Measurements from ENCODE around the gene BAD. TPM values are rescaled to one million over a fixed set of nuclear protein-coding genes. Genes with fewer than 3 reads are reported as not detected.

Gene BAD
- total RNA-seq, 4 donors from 2014 or later = 93.9 to 154 (median 139) TPM

- in situ Hi-C loops (cut with MboI; ENCODE audit: low pct_ligation_motif_present in 1 of 4, low pct_unique_long_range_greater_than_20kb in 1 of 4, low sequenced_read_pairs in 3 of 4) = no loop called here
- no peaks in the 10 kb centered on the region for H3K9me3 ChIP-seq
- H3K27ac ChIP-seq = no peak overlapping the region
- H3K27me3 ChIP-seq = no peaks in the 10 kb centered on the region
- intact Hi-C loops (cut with DNase I; ENCODE audit: low total_unique reads) = no loop called here
- H3K4me3 ChIP-seq = no peak overlapping the region
- TF ChIP-seq EP300 (IDR thresholded peaks at IDR 0.05; ENCODE audit: low read depth) = no peak
- TF ChIP-seq POLR2A (IDR thresholded peaks at IDR 0.05) = no peak
- TF ChIP-seq CTCF (IDR thresholded peaks at IDR 0.05) = no peak
- TF ChIP-seq POLR2AphosphoS5 (IDR thresholded peaks at IDR 0.05) = no peak
- peaks cover 0 to 24% (median 3%) of the 10 kb centered on the region in 4 donors for H3K36me3 ChIP-seq
- WGBS, 2 donors (ENCODE audit: low coverage in 1 of 2) = 73 to 88% methylated on average over 8 to 20 of the region's 29 CpGs
- H3K4me1 ChIP-seq = peaks cover 1 to 15% (median 12%) of the 10 kb centered on the region in 4 donors
- no peak for DNase-seq
These were observed 21.2 kb downstream of the BAD start for GRCh38 chr11:64263021-64263946.

- peaks cover 0 to 24% (median 3%) of the 10 kb centered on the region in 4 donors for H3K36me3 ChIP-seq
- no peaks in the 10 kb centered on the region for H3K9me3 ChIP-seq
- H3K27me3 ChIP-seq = no peaks in the 10 kb centered on the region
- intact Hi-C loops (cut with DNase I; ENCODE audit: low total_unique reads) (no loop called here), in situ Hi-C loops (cut with MboI; ENCODE audit: low pct_ligation_motif_present in 1 of 4, low pct_unique_long_range_greater_than_20kb in 1 of 4, low sequenced_read_pairs in 3 of 4) (no loop called here)
- DNase-seq = no peak
- peaks cover 0 to 6% (median 5%) of the 10 kb centered on the region in 4 donors for H3K4me1 ChIP-seq
- TF ChIP-seq POLR2AphosphoS5 (IDR thresholded peaks at IDR 0.05) (no peak), CTCF (IDR thresholded peaks at IDR 0.05) (no peak), EP300 (IDR thresholded peaks at IDR 0.05; ENCODE audit: low read depth) (no peak), POLR2A (IDR thresholded peaks at IDR 0.05) (no peak)
- H3K4me3 ChIP-seq = no peak overlapping the region
- H3K27ac ChIP-seq = no peak overlapping the region
- WGBS, 2 donors (ENCODE audit: low coverage in 1 of 2) = 91 to 93% methylated on average over 14 to 37 of the region's 42 CpGs
These were observed 22.0 kb downstream of the BAD start for GRCh38 chr11:64262271-64263002.

DNA sequence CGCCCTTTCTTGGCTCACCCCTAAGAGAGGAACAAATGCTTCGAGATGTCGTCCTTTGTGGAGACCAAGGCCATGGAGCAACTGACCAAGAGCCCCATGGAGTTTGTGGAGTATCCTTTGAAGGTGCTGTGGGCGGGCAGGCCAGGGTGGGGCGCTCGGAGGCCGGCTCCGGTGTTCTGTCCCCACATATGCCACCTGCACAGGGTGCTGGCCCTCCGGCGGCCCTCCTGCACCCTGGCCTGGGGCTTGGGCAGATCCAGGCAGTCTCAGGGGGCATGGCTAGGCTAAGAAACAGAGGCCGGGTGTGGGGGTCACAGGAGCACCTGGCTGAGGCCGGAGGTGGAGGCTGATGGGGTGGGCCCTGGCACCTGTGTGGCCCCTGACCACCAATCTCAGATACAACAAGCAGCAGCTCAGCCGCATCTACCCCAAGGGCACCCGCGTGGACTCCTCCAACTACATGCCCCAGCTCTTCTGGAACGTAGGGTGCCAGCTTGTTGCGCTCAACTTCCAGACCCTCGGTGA, 22.8 kb downstream of the BAD start:
- Histone ChIP-seq H3K4me1 (no peaks in the 10 kb centered on the region), H3K4me3 (no peak overlapping the region), H3K36me3 (peaks cover 0 to 25% (median 3%) of the 10 kb centered on the region in 4 donors), H3K27me3 (no peaks in the 10 kb centered on the region), H3K9me3 (no peaks in the 10 kb centered on the region), H3K27ac (no peak overlapping the region)
- intact Hi-C loops (cut with DNase I; ENCODE audit: low total_unique reads) (no loop called here), in situ Hi-C loops (cut with MboI; ENCODE audit: low pct_ligation_motif_present in 1 of 4, low pct_unique_long_range_greater_than_20kb in 1 of 4, low sequenced_read_pairs in 3 of 4) (no loop called here)
- TF ChIP-seq POLR2A (IDR thresholded peaks at IDR 0.05) (no peak), CTCF (IDR thresholded peaks at IDR 0.05) (no peak), EP300 (IDR thresholded peaks at IDR 0.05; ENCODE audit: low read depth) (no peak), POLR2AphosphoS5 (IDR thresholded peaks at IDR 0.05) (no peak)
- no peak for DNase-seq
- 90 to 95% methylated on average over 2 to 9 of the region's 18 CpGs for WGBS, 2 donors (ENCODE audit: low coverage in 1 of 2)

DNA sequence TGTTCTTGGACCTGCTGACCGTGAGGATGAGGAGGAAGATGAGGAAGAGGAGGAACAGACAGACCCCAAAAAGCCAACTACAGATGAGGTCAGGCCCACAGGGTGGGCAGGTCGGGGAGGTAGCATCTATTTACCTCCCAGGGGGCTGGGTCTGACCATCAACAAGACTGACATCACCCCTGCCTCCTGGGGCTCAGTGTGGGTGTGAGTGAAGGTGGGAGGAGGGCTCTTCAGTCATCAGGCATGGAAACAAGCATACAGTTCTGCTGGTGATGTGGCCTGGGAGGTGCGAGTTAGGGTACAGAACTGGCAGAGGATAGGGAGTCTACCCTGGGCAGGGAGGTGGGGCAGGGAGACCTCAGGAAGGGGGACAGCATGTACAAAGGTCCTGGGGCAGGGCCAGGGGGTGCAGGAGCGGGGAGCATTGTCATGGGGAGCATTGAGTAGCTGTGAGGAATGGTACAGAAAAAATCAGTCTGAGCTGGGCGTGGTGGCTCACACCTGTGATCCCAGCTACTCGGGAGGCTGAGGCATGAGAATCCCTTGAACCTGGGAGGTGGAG, 24.2 kb downstream of the BAD start:
- no peak for DNase-seq
- no peaks in the 10 kb centered on the region for H3K9me3 ChIP-seq
- intact Hi-C loops (cut with DNase I; ENCODE audit: low total_unique reads) (no loop called here), in situ Hi-C loops (cut with MboI; ENCODE audit: low pct_ligation_motif_present in 1 of 4, low pct_unique_long_range_greater_than_20kb in 1 of 4, low sequenced_read_pairs in 3 of 4) (no loop called here)
- H3K4me3 ChIP-seq = no peak overlapping the region
- 86 to 100% methylated on average over 1 to 6 of the region's 6 CpGs for WGBS, 2 donors (ENCODE audit: low coverage in 1 of 2)
- H3K27ac ChIP-seq = no peak overlapping the region
- no peaks in the 10 kb centered on the region for H3K4me1 ChIP-seq
- peaks cover 0 to 31% (median 2%) of the 10 kb centered on the region in 4 donors for H3K36me3 ChIP-seq
- H3K27me3 ChIP-seq = no peaks in the 10 kb centered on the region
- TF ChIP-seq EP300 (IDR thresholded peaks at IDR 0.05; ENCODE audit: low read depth) (no peak), POLR2A (IDR thresholded peaks at IDR 0.05) (no peak), CTCF (IDR thresholded peaks at IDR 0.05) (no peak), POLR2AphosphoS5 (IDR thresholded peaks at IDR 0.05) (no peak)

Measured in transverse colon (tissue), 4 donors.